NCI-H128 (cell line): ENCODE data around the gene MYH15.
A peak's percentile ranks its signal among the peaks of the same experiment; 100 is the strongest.

ENCODE experiments used
- DNase-seq: peaks from one replicate; lab custom pipeline; 2025; ENCODE audit not compliant: unreplicated experiment; lab: John Stamatoyannopoulos, UW

The MYH15 gene

GRCh38 chr3:108511055-108511454 lies 659 bp upstream of the MYH15 start:
- no peak for DNase-seq

DNA sequence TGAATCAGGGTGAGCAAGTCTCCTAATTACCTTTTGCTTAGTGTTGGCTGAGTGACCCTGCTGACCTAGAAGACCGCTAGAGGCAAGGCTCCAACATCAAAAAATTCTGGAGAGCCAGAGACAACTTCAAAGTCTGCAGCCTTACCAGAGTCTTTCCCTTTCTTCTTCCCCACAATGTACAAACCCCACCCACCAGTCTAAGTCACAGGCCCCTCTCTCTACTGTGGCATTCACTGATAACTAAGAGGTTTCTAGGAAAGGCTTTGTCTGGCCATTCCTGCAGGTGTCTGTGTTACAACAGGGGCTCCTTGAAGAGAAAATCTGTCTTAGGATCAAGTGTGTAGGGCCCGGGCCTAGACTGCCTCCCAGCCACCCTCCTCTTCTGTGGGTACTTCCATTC lies 525 bp downstream of the MYH15 start:
- DNase-seq, result no peak

DNA sequence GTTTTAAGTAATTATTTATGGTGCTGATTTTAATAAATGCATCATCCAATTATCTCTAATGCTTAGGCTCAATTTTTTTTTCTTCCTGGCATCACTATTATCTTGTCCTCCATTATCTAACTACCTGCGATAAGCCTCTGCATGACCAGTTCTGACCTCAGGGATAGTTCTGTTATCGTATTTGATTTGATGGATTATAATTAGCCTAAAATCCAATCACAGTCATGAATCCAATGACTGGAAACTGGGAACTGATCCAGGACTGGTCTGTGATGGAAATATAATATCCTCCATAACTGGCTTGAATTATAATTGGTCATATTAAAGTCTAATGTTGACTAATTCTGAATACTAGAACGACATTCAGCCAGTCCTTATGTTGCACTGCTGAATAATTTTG lies 1.1 kb downstream of the MYH15 start:
- no peak for DNase-seq

DNA sequence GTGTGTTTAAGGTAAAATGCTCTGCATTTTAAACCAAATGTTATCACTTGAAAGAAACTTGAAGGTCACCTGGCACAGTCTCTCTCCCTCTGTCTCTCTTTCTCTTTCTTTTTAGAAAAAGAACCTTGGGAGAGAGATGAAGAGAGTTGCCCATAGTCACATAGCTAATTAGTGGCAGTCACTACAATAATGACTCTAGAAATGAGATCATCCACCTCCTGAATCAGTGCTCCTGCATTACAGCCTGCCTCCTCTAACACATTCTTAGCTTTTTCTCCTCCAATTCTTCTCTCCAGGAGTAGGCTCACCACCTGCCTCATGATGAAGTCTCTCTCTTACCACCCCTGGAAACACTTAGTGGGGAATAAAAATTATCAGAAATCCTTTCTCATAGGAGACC lies 2.5 kb downstream of the MYH15 start:
- DNase-seq, result no peak

GRCh38 chr3:108505811-108506210 lies 4.6 kb downstream of the MYH15 start:
- no peak for DNase-seq

GRCh38 chr3:108503722-108504121 lies 6.7 kb downstream of the MYH15 start:
- no peak for DNase-seq

DNA sequence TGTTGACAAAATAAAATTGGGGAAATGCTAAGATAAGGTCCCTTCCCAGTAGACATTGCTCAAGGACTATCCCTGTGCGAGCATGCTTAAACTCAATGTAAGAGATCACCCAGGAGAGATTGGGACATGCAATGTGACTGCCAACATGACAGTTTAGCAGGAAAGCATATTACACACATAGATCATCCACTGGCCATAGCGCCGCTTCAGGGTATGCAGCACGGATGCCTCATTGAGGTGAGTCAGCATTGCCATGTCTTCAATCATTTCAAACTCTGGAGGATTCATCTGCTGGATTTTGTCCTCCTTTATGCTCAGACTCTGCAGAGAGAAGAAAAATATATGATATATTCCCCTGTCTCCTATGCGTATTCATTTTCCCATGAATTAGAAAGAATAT lies 8.9 kb downstream of the MYH15 start:
- no peak for DNase-seq

DNA sequence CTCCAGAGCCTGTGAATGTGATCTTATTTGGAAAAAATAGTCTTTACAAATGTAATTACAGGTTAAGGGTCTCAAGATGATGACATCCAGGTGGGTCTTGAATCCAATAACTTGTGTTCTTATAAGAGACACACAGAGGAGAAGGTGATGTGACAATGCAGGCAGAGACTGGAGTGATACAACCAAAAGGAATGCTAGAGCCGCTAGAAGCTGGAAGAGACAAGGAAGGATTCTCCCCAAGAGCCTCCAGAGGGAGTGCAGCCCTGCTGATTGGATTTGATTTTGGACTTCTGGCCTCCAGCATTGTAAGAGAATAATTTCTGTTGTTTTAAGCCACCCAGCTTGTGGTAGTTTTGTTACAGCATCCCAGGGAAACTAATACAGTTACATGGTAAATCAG lies 9.7 kb downstream of the MYH15 start:
- DNase-seq, result no peak

DNA sequence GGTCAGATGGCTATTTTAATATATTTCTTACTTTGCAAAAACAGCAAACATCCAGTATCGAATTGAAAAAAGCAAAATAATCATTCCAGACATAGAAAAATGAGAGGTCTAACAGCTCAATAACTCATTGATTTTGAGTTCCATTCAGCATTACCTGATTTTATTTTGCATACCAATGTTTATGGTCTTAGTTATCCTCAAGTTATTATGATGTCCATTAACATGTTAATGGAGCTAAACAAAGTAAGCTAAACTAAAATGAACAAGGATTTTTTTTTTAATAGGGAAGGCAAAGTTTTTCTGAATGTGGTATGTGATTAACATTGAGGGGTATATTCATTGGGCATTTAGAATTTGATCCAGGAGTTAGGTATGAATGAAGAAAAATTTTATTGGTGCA lies 13.1 kb downstream of the MYH15 start:
- DNase-seq, result no peak

DNA sequence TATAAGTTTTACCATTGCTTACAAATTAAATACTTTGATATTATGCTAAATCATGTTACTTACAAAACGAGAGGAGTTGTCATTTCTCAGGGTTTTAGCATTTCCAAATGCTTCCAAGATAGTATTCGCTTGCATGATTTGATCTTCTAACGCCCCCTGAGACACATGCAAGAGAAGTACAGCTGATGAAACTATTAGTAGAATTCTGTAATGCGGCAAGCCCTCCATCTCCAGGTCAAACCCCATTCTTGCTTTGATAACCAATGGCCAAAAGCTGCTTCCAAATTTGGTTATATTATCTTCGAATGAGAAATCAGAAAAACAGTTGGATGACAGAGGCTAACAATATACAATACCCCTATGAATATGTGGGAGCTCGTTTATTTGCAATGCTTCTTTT lies 14.7 kb downstream of the MYH15 start:
- DNase-seq, result no peak

DNA sequence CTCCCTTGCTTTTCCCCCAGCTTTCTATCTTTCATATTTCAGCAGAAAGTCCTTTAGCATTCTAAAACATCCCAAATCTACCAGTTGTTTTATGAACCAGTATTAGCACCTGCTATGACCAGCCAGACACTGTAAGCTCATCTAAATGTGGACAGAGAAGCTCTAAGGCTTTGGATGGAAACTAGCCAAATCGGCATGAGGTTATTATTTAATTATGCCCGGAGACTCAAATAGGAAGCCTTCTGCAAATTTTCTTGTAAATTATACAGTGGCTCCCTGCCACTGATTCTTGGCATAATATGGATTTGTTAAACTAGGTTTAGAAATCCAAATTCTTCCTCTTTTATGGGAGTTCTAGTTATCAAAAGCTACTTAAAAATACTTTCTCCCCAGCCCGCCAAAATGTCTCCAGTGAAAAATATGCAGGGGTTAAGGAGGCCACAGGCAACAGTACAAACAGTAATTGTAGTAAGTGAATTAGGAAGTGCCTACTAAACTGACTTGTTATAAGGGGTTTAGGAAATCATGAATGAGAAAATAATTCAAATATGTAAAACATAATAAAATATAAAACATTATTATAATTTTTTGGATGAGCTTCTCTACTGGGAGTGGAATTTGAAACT lies 15.4 kb downstream of the MYH15 start:
- no peak for DNase-seq

- DNase-seq, result no peak
These were observed 16.5 kb downstream of the MYH15 start for GRCh38 chr3:108493862-108494261.

GRCh38 chr3:108491456-108491855 lies 18.9 kb downstream of the MYH15 start:
- DNase-seq, result no peak

- peak; percentile 43 for DNase-seq
These were observed 20.6 kb downstream of the MYH15 start for GRCh38 chr3:108489776-108490175.

DNA sequence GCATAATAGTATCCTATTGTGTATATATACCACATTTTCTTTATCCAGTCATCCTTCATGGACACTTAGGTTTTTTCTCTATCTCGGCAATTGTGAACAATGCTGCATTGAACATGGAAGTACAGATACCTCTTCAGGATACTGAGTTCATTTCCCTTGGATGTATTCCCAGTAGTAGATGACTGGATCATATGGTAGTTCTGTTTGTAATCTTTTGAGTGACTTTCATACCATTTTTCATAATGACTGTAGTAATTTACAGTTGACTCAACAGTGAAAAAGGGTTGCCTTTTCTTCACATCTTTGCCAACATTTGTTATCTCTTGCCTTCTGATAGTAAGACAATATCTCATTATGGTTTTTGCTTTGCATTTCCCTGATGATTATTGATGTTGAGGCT lies 21.8 kb downstream of the MYH15 start:
- no peak for DNase-seq

GRCh38 chr3:108487439-108487838 lies 23.0 kb downstream of the MYH15 start:
- no peak for DNase-seq

DNA sequence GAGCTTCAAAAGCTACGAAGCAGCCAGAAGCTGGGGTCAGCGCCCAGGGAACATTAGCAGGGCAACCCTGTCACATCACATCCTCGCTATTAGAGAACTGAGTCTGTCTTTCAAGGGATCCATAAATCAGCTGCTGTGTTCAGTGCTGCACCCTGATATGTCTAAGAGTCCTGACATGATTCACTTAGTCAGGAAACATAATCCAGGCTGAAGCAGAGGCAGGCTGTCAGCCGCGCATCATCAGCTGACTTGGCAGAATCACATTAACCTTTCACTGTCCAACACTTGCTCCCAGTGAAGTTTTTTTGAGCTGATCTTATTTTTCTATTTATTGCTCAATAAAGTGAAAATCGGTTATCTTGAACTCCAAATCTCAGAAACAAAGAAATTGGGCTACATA lies 23.5 kb downstream of the MYH15 start:
- peak; percentile 10 for DNase-seq

GRCh38 chr3:108486338-108486737 lies 24.1 kb downstream of the MYH15 start:
- DNase-seq, result no peak

DNA sequence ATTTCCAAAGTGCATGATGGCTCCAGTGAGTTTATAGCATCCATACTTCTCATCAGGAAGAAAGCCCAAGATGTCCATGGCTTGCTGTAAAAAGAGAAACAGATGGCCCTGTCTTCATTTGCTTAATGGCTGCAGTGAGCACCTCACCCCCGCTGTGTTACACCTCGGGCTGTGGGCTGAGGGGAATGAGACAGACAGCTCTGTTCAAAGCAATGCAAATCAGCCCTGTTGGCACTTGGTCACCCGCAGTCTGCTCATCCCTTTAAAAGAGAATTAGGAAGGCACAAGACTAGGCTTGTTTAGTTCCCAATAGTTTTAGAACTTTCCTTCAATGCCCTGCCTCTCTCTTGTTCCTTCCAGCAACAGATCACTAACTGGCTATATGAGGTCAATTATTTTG lies 25.2 kb downstream of the MYH15 start:
- no peak for DNase-seq

DNA sequence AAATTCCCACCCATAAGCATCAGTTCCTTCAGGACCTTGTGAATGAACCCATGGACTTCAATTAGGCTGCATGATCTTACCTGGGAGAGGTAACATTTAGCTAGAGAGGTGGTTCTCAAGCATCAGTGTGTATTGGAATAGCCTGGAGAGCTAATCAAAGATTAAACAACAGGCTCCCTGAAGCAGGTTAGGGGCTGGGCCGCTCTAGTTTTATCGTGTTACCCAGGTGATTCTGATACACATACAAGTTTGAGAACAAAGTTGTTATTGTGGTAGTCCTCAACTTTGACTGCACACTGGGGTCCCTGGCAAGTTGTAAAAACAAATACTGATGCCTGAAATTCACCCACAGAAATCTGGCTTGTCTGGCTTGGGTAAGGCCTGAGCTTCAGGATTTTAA lies 31.2 kb downstream of the MYH15 start:
- DNase-seq, result no peak

DNA sequence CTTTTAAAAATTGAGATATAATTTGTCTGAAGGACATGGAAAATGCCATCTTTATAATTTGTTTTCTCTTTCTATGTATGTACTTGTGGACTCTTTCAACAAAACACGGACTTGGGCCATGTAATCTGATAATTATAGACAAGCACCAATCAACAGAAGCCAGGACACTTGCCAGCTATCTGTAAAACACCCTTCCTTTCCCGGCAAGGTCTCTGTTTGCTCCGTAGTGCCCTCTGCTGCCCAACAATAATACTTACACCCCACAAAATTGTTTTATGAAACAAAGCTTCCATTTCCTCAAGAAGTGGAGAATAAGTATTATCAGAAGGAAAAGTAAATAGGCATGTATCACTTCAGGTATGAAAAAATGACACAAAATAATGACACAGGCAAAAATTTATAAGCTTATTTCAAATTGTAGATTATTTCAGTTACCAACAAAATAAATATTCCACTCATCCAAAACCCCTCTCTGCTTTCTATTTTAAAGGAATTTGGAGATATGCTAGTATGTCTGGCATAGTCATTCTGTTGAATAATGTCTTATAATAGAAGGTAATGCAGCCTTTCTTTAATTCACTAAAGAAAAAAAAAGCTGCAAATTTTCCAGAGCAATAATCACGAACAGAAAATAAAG lies 32.8 kb downstream of the MYH15 start:
- peak; percentile 25 for DNase-seq

DNA sequence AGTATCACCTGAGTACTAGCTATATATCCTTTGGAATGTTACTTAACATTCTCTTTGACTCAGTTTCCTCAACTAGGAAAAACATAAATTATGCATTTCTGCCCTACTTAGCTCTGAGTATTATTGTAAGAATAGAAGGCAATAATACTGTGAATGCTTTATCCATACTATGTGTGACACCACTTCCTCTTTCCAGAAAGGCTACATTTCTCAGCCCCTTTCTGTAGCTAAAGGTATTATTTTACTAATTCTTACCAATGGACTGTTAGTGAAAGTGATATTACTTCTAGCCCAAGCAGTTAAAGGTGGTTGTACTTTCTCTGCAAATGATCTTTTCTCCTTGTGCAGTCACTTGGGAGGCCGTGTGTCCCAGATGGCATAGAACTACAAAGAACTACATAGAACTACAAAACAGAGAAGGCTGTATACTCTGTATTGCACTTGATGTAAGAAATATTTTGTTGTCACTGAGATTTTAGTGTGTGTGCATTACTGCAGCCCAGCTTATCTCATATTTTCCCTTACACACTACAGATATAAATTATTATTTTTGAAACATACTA lies 35.1 kb downstream of the MYH15 start:
- DNase-seq, result no peak

GRCh38 chr3:108474581-108474980 lies 35.8 kb downstream of the MYH15 start:
- DNase-seq, result no peak
